Suppressor macrophage treated with lipopolysaccharide for 1 hour (primary cell): Measurements from ENCODE around the gene PSTPIP1.

Experiments
- DNase-seq, 3 donors: peaks; one replicate each; pipeline ENCODE4 v3.0.0-alpha.2; 2020 to 2022

The PSTPIP1 gene

GRCh38 chr15:77074350-77074749 is 79.4 kb downstream of the PSTPIP1 start:
- DNase-seq: no peak

GRCh38 chr15:77075528-77075927 is 80.6 kb downstream of the PSTPIP1 start:
- no peak for DNase-seq

GRCh38 chr15:77076323-77076915 is 81.5 kb downstream of the PSTPIP1 start:
- no peak for DNase-seq

- no peak for DNase-seq
Measured at GRCh38 chr15:77081971-77082370, 87.0 kb downstream of the PSTPIP1 start.

- peak; percentile 55 to 72 (median 57) for DNase-seq
Measured at GRCh38 chr15:77083381-77084160, 88.6 kb downstream of the PSTPIP1 start.

GRCh38 chr15:77084436-77084835 is 89.5 kb downstream of the PSTPIP1 start:
- DNase-seq: no peak

- peak; percentile 66 to 84 (median 75) for DNase-seq
Measured at GRCh38 chr15:77085297-77085696, 90.4 kb downstream of the PSTPIP1 start.
